LoVo (cell line): Measurements from ENCODE around the gene NID2.

Experiments
- DNase-seq: peaks from one replicate; pipeline ENCODE4 v3.0.0-alpha.2; 2016; ENCODE audit warnings: low spot score

Gene NID2

DNA sequence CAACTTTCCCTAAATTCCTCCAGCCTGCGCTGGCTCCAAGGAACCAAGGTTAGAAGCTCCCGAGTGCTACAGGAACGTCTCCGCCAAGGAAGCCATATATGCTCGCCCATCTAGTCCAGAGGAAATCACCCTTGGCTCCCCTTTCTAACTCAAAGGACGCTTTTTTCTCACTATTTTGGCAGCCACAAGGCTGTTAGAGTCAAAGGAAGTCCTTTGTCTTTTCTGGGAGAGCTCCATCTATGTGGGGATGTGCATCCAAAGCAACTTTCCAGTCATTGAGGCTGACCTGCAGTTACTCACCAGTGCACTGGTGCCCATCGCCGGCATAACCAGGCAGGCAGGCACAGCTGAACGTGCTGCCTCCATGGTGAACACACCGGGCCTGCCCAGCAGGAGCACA lies 42.0 kb downstream of the NID2 start:
- no peak for DNase-seq

DNA sequence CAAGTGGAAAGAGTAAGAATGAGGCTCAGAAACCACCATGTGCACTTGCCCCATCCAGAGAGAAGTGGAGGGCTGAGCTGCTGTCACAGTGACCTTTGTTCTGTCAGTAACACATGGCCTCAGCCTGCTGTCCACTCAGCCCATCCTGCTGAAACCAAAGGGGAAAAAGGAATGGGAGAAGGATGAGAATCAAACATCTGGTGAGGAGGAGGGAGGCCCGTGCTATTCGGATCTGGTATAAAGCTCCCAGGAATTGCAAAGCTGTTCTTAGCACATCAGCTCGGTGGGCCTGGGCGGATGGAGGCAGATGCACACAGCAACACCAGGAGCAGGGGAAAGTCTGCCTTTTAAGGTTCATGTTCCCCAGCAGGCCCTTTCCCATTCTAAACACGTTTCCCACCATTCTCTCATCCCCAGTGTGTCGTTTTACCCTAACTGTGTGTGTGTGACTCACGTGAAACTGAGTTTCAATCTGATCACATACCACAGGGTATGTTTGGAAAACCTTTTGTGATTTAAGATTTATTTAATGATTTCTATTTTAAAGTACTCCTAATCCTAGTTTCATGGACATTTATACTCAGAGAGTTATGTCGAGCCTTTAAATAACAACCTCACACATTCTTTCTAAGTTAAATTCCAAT lies 42.7 kb downstream of the NID2 start:
- no peak for DNase-seq

DNA sequence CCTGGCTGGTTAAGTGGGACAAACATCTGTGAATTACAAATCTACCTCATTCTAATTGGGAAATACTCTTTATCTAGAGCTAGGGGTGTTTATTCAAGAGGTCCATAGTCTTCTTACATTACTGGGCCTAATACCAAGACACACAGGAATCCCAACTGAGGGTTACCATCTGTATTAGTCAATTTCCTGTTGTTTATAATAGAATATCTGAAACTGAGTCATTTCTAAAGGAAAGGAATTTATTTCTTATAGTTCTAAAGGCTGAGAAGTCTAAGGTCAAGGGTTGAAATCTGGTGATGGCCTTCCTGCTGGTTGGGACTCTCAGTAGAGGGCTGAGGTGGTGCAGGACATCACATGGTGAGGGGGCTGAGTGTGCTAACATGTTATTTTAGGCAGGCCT lies 43.5 kb downstream of the NID2 start:
- no peak for DNase-seq

- DNase-seq, result no peak
These were observed 45.3 kb downstream of the NID2 start for GRCh38 chr14:52023518-52023917.

GRCh38 chr14:52021957-52022600 lies 46.8 kb downstream of the NID2 start:
- DNase-seq, result no peak

DNA sequence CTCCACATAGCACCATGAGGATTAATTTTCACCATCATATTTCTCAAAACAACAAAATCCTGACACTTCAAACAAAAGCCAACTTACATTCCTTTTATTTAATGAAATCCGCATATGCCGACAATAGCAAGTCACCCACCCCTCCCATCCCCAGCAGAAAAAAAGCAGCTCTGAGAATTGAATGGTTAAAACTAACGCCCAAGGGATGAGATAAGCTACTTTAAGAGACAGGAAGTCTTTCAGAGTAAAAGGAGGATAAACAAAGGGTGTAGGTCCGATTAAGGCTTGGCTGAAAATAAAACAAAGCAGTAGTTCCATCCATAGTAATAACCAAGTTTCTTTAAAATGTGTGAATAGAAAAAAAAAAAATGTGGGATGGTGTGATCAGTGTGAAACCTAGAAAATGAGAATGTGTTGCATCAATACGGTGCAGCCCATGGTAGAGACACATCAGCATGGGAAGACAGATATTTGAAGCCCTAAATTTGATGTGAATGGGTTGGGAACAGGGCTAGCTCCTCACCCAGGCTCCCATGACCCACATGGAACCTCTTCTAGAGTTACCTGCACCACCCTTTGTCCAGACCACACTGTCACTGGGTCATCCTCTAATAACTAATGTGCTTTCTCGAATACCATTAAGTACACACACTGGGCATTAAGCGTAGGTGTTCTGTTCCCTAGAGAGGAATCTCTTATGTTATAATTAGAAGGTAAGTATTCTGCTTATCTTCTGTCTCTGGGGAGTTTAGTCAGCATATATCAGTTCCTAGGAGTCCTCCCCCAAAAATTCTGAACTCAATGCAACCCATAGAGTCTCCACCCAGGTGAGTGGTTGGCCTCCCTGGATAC lies 47.8 kb downstream of the NID2 start:
- no peak for DNase-seq

DNA sequence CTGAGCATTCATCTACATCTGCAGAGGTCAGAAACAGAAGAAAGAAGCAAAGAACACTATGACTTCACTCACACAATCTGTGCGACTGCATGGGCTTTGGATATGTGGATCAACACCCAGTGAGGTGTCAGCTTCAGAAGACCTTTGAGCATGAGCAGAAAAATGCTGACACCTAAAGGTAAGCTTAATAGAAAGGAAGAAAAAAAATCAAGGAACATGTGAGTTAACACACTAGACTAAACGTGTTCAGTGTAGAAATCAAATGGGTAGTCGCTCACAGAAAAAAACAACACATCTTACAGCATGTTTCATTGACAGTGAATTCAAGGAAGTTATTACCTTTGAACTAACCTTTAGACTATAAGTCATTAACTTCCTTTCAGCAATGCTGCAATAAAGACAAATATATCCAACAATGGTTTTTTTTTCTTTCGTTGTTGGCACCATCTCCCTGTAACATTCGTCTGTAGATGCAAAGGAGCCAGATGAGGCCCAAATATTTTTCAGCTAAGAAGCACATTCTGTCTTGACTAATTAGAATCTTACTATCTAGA lies 48.6 kb downstream of the NID2 start:
- DNase-seq, result peak; percentile 52

DNA sequence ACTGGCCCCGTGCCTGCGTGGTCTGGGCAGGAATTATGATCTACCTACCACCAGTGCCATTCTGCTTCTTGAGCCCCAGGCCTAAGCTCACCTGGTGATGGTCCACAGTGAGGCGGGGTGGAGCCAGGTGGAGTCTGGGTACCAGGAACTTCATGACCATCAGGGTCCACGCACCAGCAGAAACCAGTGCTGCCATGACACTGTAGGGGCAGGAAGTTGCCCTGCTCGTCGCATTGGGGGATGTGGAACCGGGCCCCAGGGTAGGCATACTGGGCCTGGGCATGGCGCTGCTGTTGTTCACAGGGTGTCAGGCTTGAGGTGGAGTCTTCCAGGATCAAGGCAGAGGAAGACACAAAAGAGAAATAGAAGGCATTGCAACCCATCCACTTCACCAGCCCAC lies 49.9 kb downstream of the NID2 start:
- no peak for DNase-seq

DNA sequence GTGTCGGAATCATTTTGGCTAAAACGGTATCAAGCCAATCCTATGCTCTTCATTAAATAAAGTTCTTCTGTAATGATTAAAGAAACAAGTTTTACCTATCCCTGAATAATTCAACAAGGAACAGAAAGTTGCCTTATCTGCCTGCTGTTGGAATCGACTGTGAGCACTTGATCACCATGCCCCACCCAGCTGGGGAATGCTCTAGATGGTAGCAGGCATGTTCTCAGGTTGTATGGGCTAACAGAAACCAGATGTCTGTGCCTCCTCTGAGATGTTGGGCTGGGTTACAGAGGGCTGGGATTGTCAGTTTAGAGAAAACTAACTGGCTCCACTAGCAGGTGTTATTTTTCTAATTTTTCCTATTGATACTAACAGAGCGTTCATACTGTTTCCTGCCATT lies 50.6 kb downstream of the NID2 start:
- peak; percentile 51 for DNase-seq

GRCh38 chr14:52015411-52016030 lies 53.3 kb downstream of the NID2 start:
- peak; percentile 5 for DNase-seq

DNA sequence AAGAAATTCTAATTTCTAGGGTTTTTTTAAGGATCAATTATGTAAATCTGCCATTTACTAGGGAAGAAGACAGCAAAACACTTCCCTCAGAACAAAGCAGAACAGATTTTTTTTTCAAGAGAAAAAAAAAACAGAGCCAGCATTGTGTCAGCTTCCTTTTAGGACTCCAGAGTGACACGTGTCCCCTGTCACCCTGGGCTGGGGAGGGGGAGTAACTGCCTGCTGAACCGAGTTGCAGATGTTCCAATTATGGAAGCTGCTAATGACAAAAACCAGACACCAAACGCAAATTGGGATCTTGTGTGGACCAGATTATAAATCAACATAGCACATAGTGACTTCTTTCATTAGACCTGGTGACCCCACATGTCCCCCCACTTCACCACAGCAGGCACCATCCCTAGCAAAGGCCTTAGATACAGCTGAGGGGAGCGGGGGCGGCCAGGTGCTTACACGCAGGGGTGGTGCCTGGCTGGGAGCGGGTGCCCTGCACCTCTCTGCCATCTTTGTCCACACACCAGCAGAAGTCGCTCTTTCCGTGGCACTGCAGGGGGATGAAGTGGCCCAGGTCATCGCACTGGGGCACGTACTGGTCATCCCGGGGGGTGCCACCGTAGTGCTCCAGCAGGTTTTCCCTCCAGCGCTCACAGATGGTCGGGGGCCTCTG lies 54.1 kb downstream of the NID2 start:
- no peak for DNase-seq

DNA sequence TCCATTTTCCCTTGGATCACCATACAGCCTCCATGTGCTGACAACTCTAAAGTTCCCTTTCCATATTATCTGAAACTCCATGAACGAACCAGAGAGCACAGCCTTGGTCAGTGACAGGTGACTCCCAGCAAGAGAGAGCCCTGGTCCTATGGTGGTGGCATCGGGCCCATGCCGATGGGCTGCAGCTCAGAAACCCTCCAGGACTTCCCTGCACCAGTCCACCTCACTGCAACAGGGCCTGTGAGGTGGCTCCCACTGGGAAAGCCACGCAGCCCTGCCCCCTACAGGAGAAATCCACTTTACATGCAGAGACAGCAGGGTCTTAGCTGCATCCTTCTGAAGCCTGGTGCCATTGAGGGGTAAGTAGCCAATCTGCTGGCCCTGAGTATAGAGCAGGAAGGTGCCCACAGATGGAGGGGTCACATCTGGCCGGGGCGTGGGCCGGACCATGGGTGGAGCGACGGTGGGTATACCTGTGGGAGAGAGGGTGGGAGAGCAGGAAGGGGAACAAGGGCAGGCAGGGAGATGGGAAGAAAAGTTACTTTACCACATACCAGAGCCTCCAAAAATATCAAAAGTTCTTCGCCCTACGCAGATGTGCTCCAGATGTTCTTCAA lies 54.8 kb downstream of the NID2 start:
- no peak for DNase-seq

DNA sequence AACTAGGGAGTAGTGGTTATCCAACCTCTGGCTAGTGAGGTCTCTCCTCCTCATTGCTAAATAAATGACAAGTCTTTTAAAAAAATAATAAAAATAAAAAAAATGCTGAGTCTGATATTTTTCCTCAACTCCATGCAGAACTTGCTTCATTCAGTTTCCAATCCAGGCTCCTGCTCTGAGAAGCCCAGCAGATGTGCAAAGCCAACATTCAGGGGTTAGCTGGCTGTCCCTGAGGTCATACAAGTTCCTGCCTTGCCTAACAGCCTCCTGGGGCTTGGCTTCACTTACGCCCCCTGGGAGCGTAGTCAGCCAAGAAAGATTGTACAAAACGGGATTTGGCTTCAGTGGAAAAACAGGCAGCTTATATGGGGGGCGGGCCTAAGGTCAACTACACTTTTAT lies 56.2 kb downstream of the NID2 start:
- no peak for DNase-seq

DNA sequence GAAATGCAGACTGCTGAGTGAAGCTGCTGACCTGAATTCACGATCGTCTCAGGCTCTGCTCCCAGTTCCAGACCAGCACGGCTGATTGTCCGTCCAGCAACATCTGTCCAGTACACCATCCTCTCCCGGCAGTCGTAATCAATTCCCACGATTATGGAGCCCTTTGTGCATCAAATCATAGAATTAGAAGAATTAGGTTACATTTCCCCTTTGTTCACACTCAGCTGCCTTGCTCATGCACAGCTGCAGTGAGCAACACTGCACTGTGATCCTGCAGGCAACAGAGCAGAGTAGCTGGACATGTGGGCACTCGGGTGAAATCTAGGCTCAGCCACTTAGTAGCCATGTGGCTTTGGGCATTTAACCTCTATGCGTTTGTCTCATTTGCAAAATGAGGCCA lies 57.3 kb downstream of the NID2 start:
- no peak for DNase-seq

DNA sequence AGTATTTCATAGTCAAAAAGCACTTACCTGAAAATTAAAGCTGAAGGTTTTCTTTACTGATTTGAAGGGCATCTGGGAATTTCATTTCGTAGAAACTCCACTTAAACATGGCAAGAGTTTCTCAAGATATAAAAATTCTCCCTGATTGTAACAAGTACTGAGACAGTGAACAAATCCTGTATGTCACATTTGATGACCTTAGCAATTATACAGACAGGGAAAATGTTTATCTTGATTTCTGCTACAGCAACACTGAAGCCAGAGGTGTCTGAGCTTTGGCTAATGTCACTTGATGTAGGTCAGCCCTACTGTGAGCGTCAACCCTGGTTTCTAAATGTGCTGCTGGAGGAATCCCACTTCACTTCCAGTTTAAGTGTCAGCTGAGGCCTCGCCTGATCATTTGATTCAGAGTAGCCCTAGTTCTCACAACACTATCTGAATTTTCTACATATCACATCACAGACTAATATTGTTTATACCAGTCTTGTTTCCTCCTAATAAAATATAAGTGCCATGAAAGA lies 58.6 kb downstream of the NID2 start:
- no peak for DNase-seq

GRCh38 chr14:52008136-52008535 lies 60.7 kb downstream of the NID2 start:
- no peak for DNase-seq

DNA sequence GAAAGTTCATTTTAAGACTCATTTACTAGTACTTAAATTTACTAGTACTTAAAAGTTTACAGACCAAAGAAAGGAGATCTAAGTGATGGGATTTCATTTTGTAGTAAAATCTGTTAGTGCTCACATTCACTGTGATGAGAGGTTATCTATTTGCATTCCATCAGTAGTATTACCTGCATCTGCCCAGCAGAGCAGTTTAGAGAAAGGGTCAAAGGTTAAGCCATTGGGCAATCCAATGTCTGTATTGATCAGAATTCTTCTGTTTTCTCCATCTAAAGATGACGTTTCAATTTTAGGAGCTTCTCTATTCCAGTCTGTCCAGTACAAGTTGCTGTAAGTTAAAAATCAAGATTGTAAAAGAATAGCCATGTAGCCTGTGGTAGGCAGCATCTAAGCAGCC lies 61.2 kb downstream of the NID2 start:
- no peak for DNase-seq

DNA sequence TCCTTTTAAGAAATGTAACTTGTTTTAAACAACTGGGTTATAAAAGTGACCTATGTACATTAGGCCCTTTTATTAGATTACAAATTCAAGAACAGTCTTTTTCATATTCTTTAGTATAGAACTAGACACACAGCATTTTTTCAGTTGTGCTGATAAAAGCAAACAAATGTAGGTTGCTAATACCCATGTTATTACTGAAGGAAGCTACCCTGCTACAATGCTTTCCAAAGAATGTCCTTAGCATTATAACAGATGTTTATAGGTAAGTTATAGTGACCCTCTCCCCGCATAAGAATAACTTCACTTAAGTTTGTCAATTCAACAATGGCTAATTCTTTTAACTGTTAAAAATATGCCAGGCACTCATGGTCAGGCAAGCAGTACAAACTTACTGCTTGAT lies 61.6 kb downstream of the NID2 start:
- no peak for DNase-seq

- DNase-seq, result no peak
These were observed 62.5 kb downstream of the NID2 start for GRCh38 chr14:52006361-52006760.

DNA sequence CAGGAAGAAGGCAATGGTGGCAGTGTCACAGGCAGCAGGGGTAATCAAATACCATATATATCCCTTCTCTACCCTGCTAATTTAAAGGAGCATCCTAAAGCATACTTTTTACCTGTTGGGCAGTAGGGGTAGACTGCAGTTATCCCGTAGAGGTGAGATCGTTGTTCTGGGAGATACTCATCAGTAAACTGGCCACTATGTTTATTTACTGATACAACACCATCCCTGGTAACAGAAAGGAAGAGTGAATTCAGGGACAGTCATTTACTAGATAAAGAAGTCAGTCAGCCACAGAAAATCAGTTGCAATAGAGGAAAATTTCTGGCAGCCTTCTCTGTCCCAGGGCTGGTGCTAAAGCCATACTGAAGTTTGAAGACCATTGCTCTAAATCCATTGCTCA lies 63.2 kb downstream of the NID2 start:
- no peak for DNase-seq

GRCh38 chr14:52003324-52003723 lies 65.5 kb downstream of the NID2 start:
- DNase-seq, result no peak
